ENCODE measurements around the gene TCEAL6.
"Not testable (repeated sequence)": the region's sequence is repeated elsewhere in the genome, so short reads cannot be mapped to it uniquely, and the experiment has no call there.

Gene TCEAL6

DNA sequence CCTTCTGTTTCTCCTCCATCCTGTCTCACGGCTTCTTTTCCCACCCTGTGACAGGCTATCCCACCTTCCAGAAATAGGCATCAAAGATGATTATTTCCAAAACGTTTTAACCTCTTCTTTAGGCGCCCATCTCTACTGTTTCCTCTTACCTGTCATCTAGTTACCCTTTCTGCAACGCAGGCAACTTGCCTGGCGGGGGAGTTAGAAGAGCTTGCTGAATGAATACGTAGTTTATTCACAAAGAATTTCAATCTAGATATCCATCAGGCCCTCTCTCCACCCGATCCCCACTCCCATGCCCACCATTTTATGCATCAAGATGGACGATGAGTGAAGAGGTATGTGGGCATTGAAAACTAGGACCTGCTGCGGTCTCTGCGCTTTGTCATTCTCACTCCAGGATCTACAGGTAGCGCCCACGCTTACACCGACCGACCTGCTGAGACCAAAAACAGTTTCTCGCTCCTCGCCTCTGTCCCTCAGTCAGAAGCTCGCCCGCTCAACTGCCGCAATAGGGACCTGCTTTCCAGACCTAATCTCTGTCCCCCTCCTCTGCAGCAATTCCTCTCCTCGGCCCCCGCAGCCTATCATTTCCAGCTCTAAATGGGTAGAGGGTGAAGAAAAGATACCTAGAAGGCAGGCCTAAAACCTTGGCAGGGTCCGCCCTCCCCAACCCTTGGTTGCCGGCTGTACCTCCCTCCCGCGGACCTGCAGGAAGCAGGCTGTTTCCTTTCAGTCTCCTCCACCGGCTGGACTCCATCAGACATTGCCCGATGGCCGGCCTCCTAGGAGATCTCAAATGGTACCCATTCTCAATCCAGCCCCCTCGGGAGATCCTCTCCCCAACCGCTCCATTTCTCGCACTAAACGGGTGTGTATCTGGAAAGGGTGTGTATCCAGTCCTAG is 12.9 kb upstream of the TCEAL6 start:
- Histone ChIP-seq H3K4me1 (ENCODE audit: insufficient read depth, low read length, poor library complexity, severe bottlenecking) (no peaks in the 10 kb centered on the region), H3K27me3 (ENCODE audit: insufficient read depth, low read length, poor library complexity, severe bottlenecking) (no peaks in the 10 kb centered on the region), H2AFZ (ENCODE audit: low read length) (no peak overlapping the region), H3K9ac (ENCODE audit: low read depth, low read length, poor library complexity, severe bottlenecking) (no peak overlapping the region), H4K20me1 (ENCODE audit: insufficient read depth, low read length, poor library complexity, severe bottlenecking) (no peaks in the 10 kb centered on the region), H3K9me2 (replicated peaks; ENCODE audit: low read depth, low read length) (no peaks in the 10 kb centered on the region), H3K79me2 (ENCODE audit: insufficient read depth, low read length) (no peaks in the 10 kb centered on the region), H3K9me3 (ENCODE audit: insufficient read depth, low read depth, low read length) (no peaks in the 10 kb centered on the region), H3F3A (ENCODE audit: low read depth) (no peaks in the 10 kb centered on the region), H3K36me3 (ENCODE audit: insufficient read depth, low read length) (no peaks in the 10 kb centered on the region), H3K4me2 (ENCODE audit: low read depth, low read length, poor library complexity, severe bottlenecking) (no peak overlapping the region), H3K4me3 (ENCODE audit: low read length, poor library complexity, severe bottlenecking) (no peak overlapping the region)
- TF ChIP-seq, protein P1, sequence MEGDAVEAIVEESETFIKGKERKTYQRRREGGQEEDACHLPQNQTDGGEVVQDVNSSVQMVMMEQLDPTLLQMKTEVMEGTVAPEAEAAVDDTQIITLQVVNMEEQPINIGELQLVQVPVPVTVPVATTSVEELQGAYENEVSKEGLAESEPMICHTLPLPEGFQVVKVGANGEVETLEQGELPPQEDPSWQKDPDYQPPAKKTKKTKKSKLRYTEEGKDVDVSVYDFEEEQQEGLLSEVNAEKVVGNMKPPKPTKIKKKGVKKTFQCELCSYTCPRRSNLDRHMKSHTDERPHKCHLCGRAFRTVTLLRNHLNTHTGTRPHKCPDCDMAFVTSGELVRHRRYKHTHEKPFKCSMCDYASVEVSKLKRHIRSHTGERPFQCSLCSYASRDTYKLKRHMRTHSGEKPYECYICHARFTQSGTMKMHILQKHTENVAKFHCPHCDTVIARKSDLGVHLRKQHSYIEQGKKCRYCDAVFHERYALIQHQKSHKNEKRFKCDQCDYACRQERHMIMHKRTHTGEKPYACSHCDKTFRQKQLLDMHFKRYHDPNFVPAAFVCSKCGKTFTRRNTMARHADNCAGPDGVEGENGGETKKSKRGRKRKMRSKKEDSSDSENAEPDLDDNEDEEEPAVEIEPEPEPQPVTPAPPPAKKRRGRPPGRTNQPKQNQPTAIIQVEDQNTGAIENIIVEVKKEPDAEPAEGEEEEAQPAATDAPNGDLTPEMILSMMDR (conservative IDR thresholded peaks at IDR 0.05; ENCODE audit: low read length), result no peak
- TF ChIP-seq EZH2phosphoT487 (IDR thresholded peaks at IDR 0.05; ENCODE audit: borderline replicate concordance), result no peak

DNA sequence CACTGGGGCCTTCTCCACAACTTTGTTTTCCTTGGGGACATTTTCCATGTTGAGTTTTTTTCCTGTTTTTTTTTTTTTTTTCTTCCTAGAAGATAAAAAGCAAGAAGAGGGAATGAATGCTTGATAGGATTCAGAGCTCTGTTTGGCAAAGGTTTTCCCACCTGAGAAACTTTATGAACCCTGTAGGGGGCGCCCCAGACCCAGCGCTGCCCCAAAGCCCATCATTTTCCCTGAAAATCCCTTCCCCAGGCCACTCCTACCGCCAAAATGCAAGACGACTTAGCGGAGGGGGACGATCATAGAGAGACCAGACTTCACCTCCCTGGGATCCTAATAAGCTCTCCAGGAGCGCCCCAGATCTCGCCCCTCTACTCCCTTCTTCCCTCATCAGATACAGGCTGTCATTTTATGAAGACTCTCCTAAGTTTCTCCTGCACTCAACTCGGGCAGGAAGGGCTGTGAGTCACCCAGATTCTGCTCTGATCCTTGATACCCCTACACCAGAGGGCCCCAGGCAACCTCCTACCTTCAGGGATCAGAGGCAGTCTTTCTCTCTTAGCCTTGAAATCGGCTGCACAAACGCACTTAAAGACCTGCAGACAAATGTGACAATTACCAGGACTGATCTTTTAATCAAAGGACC is 12.1 kb upstream of the TCEAL6 start:
- no peaks in the 10 kb centered on the region for H4K20me1 ChIP-seq (ENCODE audit: insufficient read depth, low read length, poor library complexity, severe bottlenecking)
- no peaks in the 10 kb centered on the region for H3F3A ChIP-seq (ENCODE audit: low read depth)
- H3K4me2 ChIP-seq (ENCODE audit: low read depth, low read length, poor library complexity, severe bottlenecking), result no peak overlapping the region
- H3K4me1 ChIP-seq (ENCODE audit: insufficient read depth, low read length, poor library complexity, severe bottlenecking), result no peaks in the 10 kb centered on the region
- TF ChIP-seq, protein P1 (conservative IDR thresholded peaks at IDR 0.05; ENCODE audit: low read length), result peak; percentile 27
- no peak for TF ChIP-seq EZH2phosphoT487 (IDR thresholded peaks at IDR 0.05; ENCODE audit: borderline replicate concordance)
- no peaks in the 10 kb centered on the region for H3K9me3 ChIP-seq (ENCODE audit: insufficient read depth, low read depth, low read length)
- H2AFZ ChIP-seq (ENCODE audit: low read length), result no peak overlapping the region
- H3K27me3 ChIP-seq (ENCODE audit: insufficient read depth, low read length, poor library complexity, severe bottlenecking), result no peaks in the 10 kb centered on the region
- H3K36me3 ChIP-seq (ENCODE audit: insufficient read depth, low read length), result no peaks in the 10 kb centered on the region
- H3K9me2 ChIP-seq (replicated peaks; ENCODE audit: low read depth, low read length), result no peaks in the 10 kb centered on the region
- no peaks in the 10 kb centered on the region for H3K79me2 ChIP-seq (ENCODE audit: insufficient read depth, low read length)
- no peak overlapping the region for H3K4me3 ChIP-seq (ENCODE audit: low read length, poor library complexity, severe bottlenecking)
- H3K9ac ChIP-seq (ENCODE audit: low read depth, low read length, poor library complexity, severe bottlenecking), result no peak overlapping the region

DNA sequence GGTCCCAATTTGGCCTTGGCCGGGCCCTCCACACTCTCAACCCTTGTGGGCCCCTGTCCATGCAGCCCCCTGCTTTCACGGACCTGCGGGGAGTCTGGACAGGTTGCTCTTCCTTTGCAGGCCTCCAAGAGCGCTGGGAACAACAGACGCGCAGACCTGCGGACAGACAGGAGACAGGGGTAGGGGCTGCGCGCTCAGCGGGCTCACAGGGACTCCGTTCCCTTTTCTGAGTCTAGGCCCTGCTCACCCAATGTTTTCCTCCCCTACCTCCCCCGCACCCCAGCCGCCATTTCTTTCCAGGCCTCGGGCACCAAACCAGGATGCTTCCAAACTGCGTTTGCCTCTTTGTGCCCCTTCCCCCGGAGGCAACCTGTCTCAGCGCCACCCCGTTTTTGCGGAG is 650 bp downstream of the TCEAL6 start:
- not testable (repeated sequence) for H3K9me2 ChIP-seq (replicated peaks; ENCODE audit: low read depth, low read length); H3K9me3 ChIP-seq (ENCODE audit: insufficient read depth, low read depth, low read length); H3K4me2 ChIP-seq (ENCODE audit: low read depth, low read length, poor library complexity, severe bottlenecking); H3K9ac ChIP-seq (ENCODE audit: low read depth, low read length, poor library complexity, severe bottlenecking); H3K4me3 ChIP-seq (ENCODE audit: low read length, poor library complexity, severe bottlenecking); H3K36me3 ChIP-seq (ENCODE audit: insufficient read depth, low read length); H2AFZ ChIP-seq (ENCODE audit: low read length); H4K20me1 ChIP-seq (ENCODE audit: insufficient read depth, low read length, poor library complexity, severe bottlenecking); H3K4me1 ChIP-seq (ENCODE audit: insufficient read depth, low read length, poor library complexity, severe bottlenecking); H3K79me2 ChIP-seq (ENCODE audit: insufficient read depth, low read length); H3F3A ChIP-seq (ENCODE audit: low read depth); H3K27me3 ChIP-seq (ENCODE audit: insufficient read depth, low read length, poor library complexity, severe bottlenecking)

DNA sequence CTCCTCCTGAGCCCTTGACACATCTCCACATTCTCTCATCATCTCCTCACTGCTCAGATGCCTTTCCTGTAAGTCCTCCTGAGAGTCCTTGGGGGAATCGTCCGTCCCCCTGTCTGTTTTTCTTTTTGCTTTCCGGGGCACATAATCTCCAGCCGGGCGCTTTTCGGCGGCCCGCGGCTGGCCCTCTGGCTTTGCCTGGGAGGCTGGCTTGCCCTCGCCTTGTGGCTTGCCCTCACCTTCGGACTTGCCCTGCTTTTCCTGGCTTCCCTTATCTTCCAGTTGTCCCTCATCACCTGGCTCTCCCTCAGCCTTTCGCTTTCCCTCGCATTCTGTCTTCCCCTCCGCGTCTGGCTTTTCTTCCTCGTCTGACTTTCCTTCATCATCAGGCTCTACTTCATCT is 1.4 kb downstream of the TCEAL6 start:
- H3K79me2 ChIP-seq (ENCODE audit: insufficient read depth, low read length); H3K4me1 ChIP-seq (ENCODE audit: insufficient read depth, low read length, poor library complexity, severe bottlenecking); H3K4me2 ChIP-seq (ENCODE audit: low read depth, low read length, poor library complexity, severe bottlenecking); H4K20me1 ChIP-seq (ENCODE audit: insufficient read depth, low read length, poor library complexity, severe bottlenecking); H2AFZ ChIP-seq (ENCODE audit: low read length); H3K9me3 ChIP-seq (ENCODE audit: insufficient read depth, low read depth, low read length); H3K4me3 ChIP-seq (ENCODE audit: low read length, poor library complexity, severe bottlenecking); H3K9ac ChIP-seq (ENCODE audit: low read depth, low read length, poor library complexity, severe bottlenecking); H3K36me3 ChIP-seq (ENCODE audit: insufficient read depth, low read length); H3F3A ChIP-seq (ENCODE audit: low read depth); H3K27me3 ChIP-seq (ENCODE audit: insufficient read depth, low read length, poor library complexity, severe bottlenecking); H3K9me2 ChIP-seq (replicated peaks; ENCODE audit: low read depth, low read length): not testable (repeated sequence)
